ENCODE results near the gene TM7SF2. TPM values are rescaled to one million over a fixed set of nuclear protein-coding genes. Genes with fewer than 3 reads are reported as not detected.

Gene TM7SF2
- total RNA-seq, 1 experiment from 2014 or later: 74.8 TPM

GRCh38 chr11:65063532-65063931 is 48.1 kb upstream of the TM7SF2 start:
- Histone ChIP-seq H3T11ph (ENCODE audit: low read length) (no peak overlapping the region), H3K18ac (ENCODE audit: insufficient read length, low read depth, low read length) (no peak overlapping the region), H2BK5ac (ENCODE audit: insufficient read length, low read length) (no peak overlapping the region), H3K9me3 (ENCODE audit: control insufficient read depth, low read depth, low read length) (no peaks in the 10 kb centered on the region), H3K9ac (ENCODE audit: extremely low read depth, insufficient read length, low read length) (no peak overlapping the region), H4K20me1 (ENCODE audit: control insufficient read depth, insufficient read depth, insufficient read length) (no peaks in the 10 kb centered on the region), H3K14ac (ENCODE audit: insufficient read depth, low read length) (no peak overlapping the region), H3K4me2 (ENCODE audit: insufficient read depth, insufficient read length, low read length) (no peak overlapping the region), H2BK15ac (ENCODE audit: low read depth, low read length) (no peak overlapping the region), H3K23ac (ENCODE audit: insufficient read length, low read depth, low read length) (no peak overlapping the region), H2BK12ac (ENCODE audit: insufficient read length, low read depth, low read length) (no peak overlapping the region), H2AK5ac (ENCODE audit: insufficient read length, low read length) (no peak overlapping the region), H4K8ac (replicated peaks; ENCODE audit: insufficient read length, low read depth, low read length) (no peak overlapping the region), H3K4me1 (ENCODE audit: insufficient read depth, low read length) (peaks cover 6% of the 10 kb centered on the region; the same call in 1 of the 2 replicates), H3K79me1 (ENCODE audit: insufficient read depth, low read depth, low read length, poor library complexity, severe bottlenecking) (no peaks in the 10 kb centered on the region), H3K4ac (ENCODE audit: low read depth, low read length) (no peak overlapping the region), H4K91ac (ENCODE audit: insufficient read length, low read depth, low read length) (no peak overlapping the region), H3K79me2 (ENCODE audit: insufficient read depth, low read length) (no peaks in the 10 kb centered on the region), H2BK20ac (ENCODE audit: low read depth, low read length, poor library complexity, severe bottlenecking) (no peak overlapping the region), H3K27me3 (ENCODE audit: insufficient read depth, low read length) (no peaks in the 10 kb centered on the region), H2BK120ac (ENCODE audit: low read depth, low read length, poor library complexity, severe bottlenecking) (no peak overlapping the region), H4K5ac (ENCODE audit: insufficient read length, low read depth, low read length) (no peak overlapping the region), H2AFZ (ENCODE audit: low read length) (no peak overlapping the region), H3K56ac (ENCODE audit: insufficient read length, low read depth, low read length) (no peak overlapping the region), H3K23me2 (ENCODE audit: insufficient read length, low read depth, low read length, poor library complexity, severe bottlenecking) (no peaks in the 10 kb centered on the region), H3K27ac (ENCODE audit: insufficient read length, low read depth, low read length) (no peak overlapping the region)
- WGBS (ENCODE audit: extremely low coverage, insufficient read length, low lambda C conversion rate): no CpG with 5 or more reads among the region's 3 CpGs
- peaks cover 25 to 33% of the 10 kb centered on the region in 2 experiments for H3K4me1 Mint-ChIP-seq
- no peaks in the 10 kb centered on the region for H3K9me3 Mint-ChIP-seq
- no peak overlapping the region for H3K4me3 Mint-ChIP-seq
- DNase-seq: no peak
- no peaks in the 10 kb centered on the region for H3K36me3 Mint-ChIP-seq (ENCODE audit: insufficient read depth in 1 of 3, low read depth in 3 of 3)
- H3K27ac Mint-ChIP-seq: no peak overlapping the region; a peak in 1 of 7 replicates
- no peak for TF ChIP-seq CTCF (conservative IDR thresholded peaks at IDR 0.05)
- peaks cover 8% of the 10 kb centered on the region for H3K27me3 Mint-ChIP-seq (ENCODE audit: low read depth)
